Ecto neural progenitor cell (in vitro differentiated cells): ENCODE measurements around the gene GALNT9.
A peak's percentile ranks its signal among the peaks of the same experiment; 100 is the strongest.
"Not testable (repeated sequence)": the region's sequence is repeated elsewhere in the genome, so short reads cannot be mapped to it uniquely, and the experiment has no call there.

Source experiments
- DNase-seq: peaks from one replicate; pipeline ENCODE4 v3.0.0-alpha.2; 2018; ENCODE audit warnings: low spot score

The GALNT9 gene

GRCh38 chr12:132329036-132329719 lies at the start of gene GALNT9:
TSS of gene GALNT9 (minus strand) at chr12:132329589. CDS start at chr12:132329203, 386 bp downstream.
- DNase-seq, result peak; percentile 88

- DNase-seq, result not testable (repeated sequence)
Observed at GRCh38 chr12:132379057-132379456, 49.7 kb upstream of the GALNT9 start.

- DNase-seq, result no peak
Observed at GRCh38 chr12:132377147-132377546, 47.8 kb upstream of the GALNT9 start.

- DNase-seq, result no peak
Observed at GRCh38 chr12:132376464-132376830, 47.1 kb upstream of the GALNT9 start.

GRCh38 chr12:132375747-132376463 lies 46.5 kb upstream of the GALNT9 start:
- DNase-seq, result no peak

- DNase-seq, result no peak
Observed at GRCh38 chr12:132374612-132375445, 45.4 kb upstream of the GALNT9 start.

GRCh38 chr12:132373901-132374611 lies 44.7 kb upstream of the GALNT9 start:
- peak; percentile 74 for DNase-seq

- DNase-seq, result no peak
Observed at GRCh38 chr12:132367852-132368251, 38.5 kb upstream of the GALNT9 start.

GRCh38 chr12:132367071-132367851 lies 37.9 kb upstream of the GALNT9 start:
- DNase-seq, result no peak

- peak; percentile 89 for DNase-seq
Observed at GRCh38 chr12:132366341-132366861, 37.0 kb upstream of the GALNT9 start.

GRCh38 chr12:132365226-132365625 lies 35.8 kb upstream of the GALNT9 start:
- no peak for DNase-seq

- no peak for DNase-seq
Observed at GRCh38 chr12:132364348-132364902, 35.0 kb upstream of the GALNT9 start.

GRCh38 chr12:132363661-132364347 lies 34.4 kb upstream of the GALNT9 start:
- no peak for DNase-seq

GRCh38 chr12:132362996-132363660 lies 33.7 kb upstream of the GALNT9 start:
- no peak for DNase-seq

- DNase-seq, result no peak
Observed at GRCh38 chr12:132360906-132361777, 31.8 kb upstream of the GALNT9 start.

GRCh38 chr12:132360410-132360809 lies 31.0 kb upstream of the GALNT9 start:
- DNase-seq, result no peak

GRCh38 chr12:132359971-132360370 lies 30.6 kb upstream of the GALNT9 start:
- DNase-seq, result no peak

- DNase-seq, result no peak
Observed at GRCh38 chr12:132359551-132359950, 30.2 kb upstream of the GALNT9 start.
